ENCODE results near the gene PLXNA4. TPM values are rescaled to one million over a fixed set of nuclear protein-coding genes. Genes with fewer than 3 reads are reported as not detected.

The PLXNA4 gene
- total RNA-seq, 4 donors from 2014 or later = 5.1 to 7.0 (median 5.3) TPM

- WGBS, 2 donors = 72 to 75% methylated on average over 4 of the region's 4 CpGs
- intact Hi-C loops (cut with DNase I; ENCODE audit: low total_unique reads) = no loop called here
- no peak for TF ChIP-seq POLR2A (IDR thresholded peaks at IDR 0.05)
- no peak for TF ChIP-seq CTCF (IDR thresholded peaks at IDR 0.05)
- H3K4me3 ChIP-seq (ENCODE audit: low read depth, poor library complexity, severe bottlenecking) = no peak overlapping the region
- no peak for DNase-seq (ENCODE audit: low spot score in 2 of 2)
These were observed 238.7 kb downstream of the PLXNA4 start for GRCh38 chr7:132337450-132338080.

- intact Hi-C loops (cut with DNase I; ENCODE audit: low total_unique reads) = no loop called here
- no peak for DNase-seq (ENCODE audit: low spot score in 2 of 2)
- 48 to 56% methylated on average over 5 of the region's 5 CpGs for WGBS, 2 donors
- no peak overlapping the region for H3K4me3 ChIP-seq (ENCODE audit: low read depth, poor library complexity, severe bottlenecking)
- TF ChIP-seq CTCF (IDR thresholded peaks at IDR 0.05) (no peak), POLR2A (IDR thresholded peaks at IDR 0.05) (no peak)
These were observed 239.5 kb downstream of the PLXNA4 start for GRCh38 chr7:132336797-132337196.

- WGBS, 2 donors = 56 to 67% methylated on average over 2 of the region's 2 CpGs
- intact Hi-C loops (cut with DNase I; ENCODE audit: low total_unique reads) = no loop called here
- no peak overlapping the region for H3K4me3 ChIP-seq (ENCODE audit: low read depth, poor library complexity, severe bottlenecking)
- no peak for TF ChIP-seq POLR2A (IDR thresholded peaks at IDR 0.05)
- TF ChIP-seq CTCF (IDR thresholded peaks at IDR 0.05) = no peak
- no peak for DNase-seq (ENCODE audit: low spot score in 2 of 2)
These were observed 243.0 kb downstream of the PLXNA4 start for GRCh38 chr7:132333301-132333700.

GRCh38 chr7:132328760-132329159 lies 247.5 kb downstream of the PLXNA4 start:
- 84 to 88% methylated on average over 5 of the region's 5 CpGs for WGBS, 2 donors
- intact Hi-C loops (cut with DNase I; ENCODE audit: low total_unique reads) = no loop called here
- H3K4me3 ChIP-seq (ENCODE audit: low read depth, poor library complexity, severe bottlenecking) = no peak overlapping the region
- no peak for DNase-seq (ENCODE audit: low spot score in 2 of 2)
- no peak for TF ChIP-seq POLR2A (IDR thresholded peaks at IDR 0.05)
- TF ChIP-seq CTCF (IDR thresholded peaks at IDR 0.05) = no peak

GRCh38 chr7:132328047-132328620 lies 248.1 kb downstream of the PLXNA4 start:
- DNase-seq (ENCODE audit: low spot score in 2 of 2) = no peak
- TF ChIP-seq POLR2A (IDR thresholded peaks at IDR 0.05) (no peak), CTCF (IDR thresholded peaks at IDR 0.05) (no peak)
- WGBS, 2 donors = 53 to 59% methylated on average over 13 of the region's 13 CpGs
- intact Hi-C loops (cut with DNase I; ENCODE audit: low total_unique reads) = no loop called here
- H3K4me3 ChIP-seq (ENCODE audit: low read depth, poor library complexity, severe bottlenecking) = no peak overlapping the region

Measured in lower leg skin (tissue), 4 donors.